AG09309 (cell line): ENCODE results near the gene MAP1A.

Experiments
- DNase-seq: peaks from one replicate; pipeline ENCODE4 v3.0.0-alpha.2; 2010; ENCODE audit warnings: low read depth
- H3K4me3 ChIP-seq: 2 replicates; pipeline ENCODE4 v1.5.1; 2011; ENCODE audit warnings: mild to moderate bottlenecking, low read depth, low read length, moderate library complexity; ENCODE audit not compliant: control insufficient read depth
- TF ChIP-seq, protein P1 (sequence below): IDR thresholded peaks from 2 replicates; pipeline ENCODE4 v1.5.1; 2011; ENCODE audit warnings: mild to moderate bottlenecking, low read depth, low read length, inconsistent platforms; ENCODE audit not compliant: insufficient read depth, control insufficient read depth; ENCODE audit errors: missing control alignments

The MAP1A gene

GRCh38 chr15:43498990-43499389, 18.4 kb upstream of the MAP1A start:
- H3K4me3 ChIP-seq = no peak overlapping the region
- TF ChIP-seq, protein P1, sequence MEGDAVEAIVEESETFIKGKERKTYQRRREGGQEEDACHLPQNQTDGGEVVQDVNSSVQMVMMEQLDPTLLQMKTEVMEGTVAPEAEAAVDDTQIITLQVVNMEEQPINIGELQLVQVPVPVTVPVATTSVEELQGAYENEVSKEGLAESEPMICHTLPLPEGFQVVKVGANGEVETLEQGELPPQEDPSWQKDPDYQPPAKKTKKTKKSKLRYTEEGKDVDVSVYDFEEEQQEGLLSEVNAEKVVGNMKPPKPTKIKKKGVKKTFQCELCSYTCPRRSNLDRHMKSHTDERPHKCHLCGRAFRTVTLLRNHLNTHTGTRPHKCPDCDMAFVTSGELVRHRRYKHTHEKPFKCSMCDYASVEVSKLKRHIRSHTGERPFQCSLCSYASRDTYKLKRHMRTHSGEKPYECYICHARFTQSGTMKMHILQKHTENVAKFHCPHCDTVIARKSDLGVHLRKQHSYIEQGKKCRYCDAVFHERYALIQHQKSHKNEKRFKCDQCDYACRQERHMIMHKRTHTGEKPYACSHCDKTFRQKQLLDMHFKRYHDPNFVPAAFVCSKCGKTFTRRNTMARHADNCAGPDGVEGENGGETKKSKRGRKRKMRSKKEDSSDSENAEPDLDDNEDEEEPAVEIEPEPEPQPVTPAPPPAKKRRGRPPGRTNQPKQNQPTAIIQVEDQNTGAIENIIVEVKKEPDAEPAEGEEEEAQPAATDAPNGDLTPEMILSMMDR = no peak
- no peak for DNase-seq

- DNase-seq = no peak
- TF ChIP-seq, protein P1 = no peak
Measured at GRCh38 chr15:43499635-43500034, 17.8 kb upstream of the MAP1A start.

DNA sequence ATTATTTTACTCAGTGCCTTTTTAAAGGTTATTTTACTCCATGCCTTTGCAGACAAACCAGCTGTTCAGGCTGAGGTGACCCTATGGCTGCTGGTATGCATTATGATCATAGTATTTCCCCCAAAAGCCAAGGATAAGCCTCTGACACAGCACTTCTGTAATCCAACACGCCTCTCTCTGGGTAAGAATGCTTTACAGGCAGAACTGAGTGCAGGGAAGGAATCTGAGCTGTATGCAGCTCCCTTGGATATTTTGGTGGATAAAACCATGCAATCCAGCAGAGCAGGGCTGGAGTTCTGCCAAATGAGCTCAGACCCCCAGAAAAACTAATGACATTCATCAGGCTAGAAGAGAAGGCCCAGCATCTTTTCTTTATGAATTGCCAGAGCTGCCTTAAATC, 11.7 kb upstream of the MAP1A start:
- TF ChIP-seq, protein P1 = no peak
- no peak for DNase-seq
- no peak overlapping the region for H3K4me3 ChIP-seq

More at GRCh38 chr15:43499635-43500034, 17.8 kb upstream of the MAP1A start:
- no peak overlapping the region for H3K4me3 ChIP-seq

- DNase-seq = no peak
- TF ChIP-seq, protein P1 = no peak
- no peak overlapping the region for H3K4me3 ChIP-seq
Measured at GRCh38 chr15:43508421-43508820, 9.0 kb upstream of the MAP1A start.

DNA sequence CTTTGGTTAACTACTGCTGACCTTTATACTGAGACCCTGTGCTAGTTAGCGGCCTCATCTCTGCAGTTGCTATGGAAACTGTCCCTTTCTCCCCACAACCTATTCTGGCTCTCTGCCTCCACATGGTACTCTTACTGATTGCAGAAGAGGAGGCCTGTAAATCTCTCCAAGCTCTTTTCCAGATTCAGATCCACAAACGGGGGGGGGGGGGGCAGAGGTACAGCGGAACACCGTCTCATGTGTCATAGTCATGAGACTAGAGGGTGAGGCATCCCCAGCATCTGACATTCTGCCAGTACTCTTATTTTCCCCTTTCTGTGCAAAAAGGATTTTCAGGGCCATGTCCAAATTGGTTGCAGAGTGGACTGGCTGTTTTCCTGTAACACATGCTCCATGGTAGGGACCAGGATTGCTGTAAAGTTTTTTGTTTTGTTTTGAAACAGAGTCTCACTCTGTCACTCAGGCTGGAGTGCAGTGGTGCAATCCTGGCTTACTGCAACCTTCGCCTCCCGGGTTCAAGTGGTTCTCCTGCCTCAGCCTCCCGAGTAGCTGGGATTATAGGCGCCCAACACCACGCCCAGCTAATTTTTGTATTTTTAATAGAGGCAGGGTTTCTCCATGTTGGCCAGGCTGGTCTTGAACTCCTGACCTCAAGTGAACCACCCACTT, 8.3 kb upstream of the MAP1A start:
- no peak overlapping the region for H3K4me3 ChIP-seq
- TF ChIP-seq, protein P1 = no peak
- no peak for DNase-seq

GRCh38 chr15:43509660-43510199, 7.7 kb upstream of the MAP1A start:
- TF ChIP-seq, protein P1 = no peak
- no peak for DNase-seq
- H3K4me3 ChIP-seq = peak overlapping the region; percentile 60
